Measurements from ENCODE around the gene RMI2.

The RMI2 gene

DNA sequence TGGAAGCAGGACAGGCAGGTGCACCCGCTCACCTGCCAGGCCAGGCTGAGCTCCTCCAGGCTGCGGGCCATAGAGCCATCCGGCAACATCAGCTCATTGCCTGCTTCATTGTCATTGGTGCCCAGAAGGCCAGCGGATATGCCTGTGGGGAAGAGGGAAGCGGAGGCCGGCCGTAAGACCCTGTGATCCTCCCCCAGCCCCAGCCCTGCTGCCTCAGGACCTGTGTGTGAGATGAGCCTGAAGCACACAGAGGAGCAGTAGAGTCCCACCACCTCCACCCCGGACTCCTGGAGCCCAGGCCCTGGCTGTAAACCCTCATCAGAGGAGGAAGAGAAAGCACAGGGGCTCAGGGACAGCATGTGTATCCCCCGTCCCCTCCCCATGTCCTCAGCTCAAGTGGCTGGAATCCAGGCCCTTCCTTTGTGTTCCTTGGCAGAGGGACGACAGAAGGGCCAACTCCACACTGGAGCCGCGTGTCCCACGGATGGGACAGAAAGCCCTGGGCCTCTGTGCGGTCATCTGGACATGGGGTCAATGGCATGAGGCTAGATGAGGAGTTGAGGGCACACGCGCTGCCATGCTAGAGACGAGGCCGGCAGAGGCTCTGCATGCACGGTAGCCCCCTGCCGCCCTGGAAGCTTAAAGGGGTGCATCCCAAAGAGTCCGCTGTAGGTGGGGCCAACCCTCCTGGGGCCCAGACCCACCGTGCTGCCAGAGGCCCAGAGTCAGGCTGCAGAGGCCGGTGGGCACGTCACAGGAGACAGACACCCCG, 39.1 kb downstream of the RMI2 start:
- no peak for DNase-seq (ENCODE audit: low read depth)

DNA sequence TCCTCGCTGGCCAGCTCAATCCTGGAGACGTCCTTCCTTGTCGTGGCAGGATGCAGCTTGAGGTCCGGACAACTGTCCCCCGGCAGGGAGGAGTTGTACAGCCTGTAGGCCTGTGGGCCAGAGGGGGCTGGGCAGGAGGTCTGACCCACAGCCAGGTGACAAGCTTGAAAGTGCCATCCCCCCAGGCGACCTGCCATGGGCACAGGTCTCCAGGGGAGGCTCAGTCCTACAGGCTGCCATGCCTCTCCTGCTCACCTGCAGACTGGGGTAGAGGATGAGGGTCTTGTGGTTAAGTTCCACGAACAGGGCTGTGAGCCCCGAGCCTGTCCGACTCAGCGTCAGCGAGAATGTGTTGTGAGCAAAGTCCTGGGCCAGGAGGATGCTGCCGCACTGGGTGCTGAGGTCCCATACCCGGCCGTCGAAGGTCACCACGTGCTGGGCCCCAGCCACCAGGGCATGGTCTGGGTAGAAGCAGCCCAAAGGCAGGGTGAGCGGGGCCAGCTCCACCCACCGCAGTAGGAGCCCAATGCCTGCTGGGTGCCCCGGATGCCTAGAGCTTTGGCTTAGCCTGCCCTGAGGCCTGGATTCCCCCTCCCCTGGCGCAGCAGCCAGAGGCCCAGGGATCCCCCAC, 39.8 kb downstream of the RMI2 start:
- DNase-seq (ENCODE audit: low read depth): no peak

DNA sequence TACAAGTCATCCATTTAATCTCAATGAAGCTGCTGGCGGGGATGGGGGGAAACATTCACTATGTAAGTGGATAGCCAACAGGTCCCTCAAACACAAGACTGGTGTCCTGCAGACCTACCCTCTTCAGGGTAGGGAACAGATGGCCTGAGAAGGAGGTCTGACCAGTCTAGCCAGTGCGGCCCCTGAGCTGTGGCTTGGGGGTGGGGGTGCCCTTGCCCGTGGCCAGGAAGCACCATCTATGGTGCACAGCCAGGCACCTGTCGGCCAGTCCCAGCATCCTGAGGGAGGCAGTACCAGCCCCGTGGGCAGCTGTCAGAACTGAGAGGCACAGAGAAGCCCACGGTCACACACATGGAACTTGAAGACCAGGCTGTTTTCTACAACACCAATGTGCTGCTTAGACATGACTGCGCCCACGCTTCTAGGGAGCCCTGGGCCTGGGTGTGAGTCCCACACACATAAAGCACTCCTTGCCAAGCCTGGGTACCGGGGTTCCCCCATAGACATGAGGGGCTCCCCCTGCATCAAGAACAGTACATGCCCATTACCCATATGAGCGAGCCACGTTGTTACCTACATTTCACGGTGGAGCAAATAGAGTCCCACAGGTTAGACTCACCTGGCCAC, 40.9 kb downstream of the RMI2 start:
- no peak for DNase-seq (ENCODE audit: low read depth)

DNA sequence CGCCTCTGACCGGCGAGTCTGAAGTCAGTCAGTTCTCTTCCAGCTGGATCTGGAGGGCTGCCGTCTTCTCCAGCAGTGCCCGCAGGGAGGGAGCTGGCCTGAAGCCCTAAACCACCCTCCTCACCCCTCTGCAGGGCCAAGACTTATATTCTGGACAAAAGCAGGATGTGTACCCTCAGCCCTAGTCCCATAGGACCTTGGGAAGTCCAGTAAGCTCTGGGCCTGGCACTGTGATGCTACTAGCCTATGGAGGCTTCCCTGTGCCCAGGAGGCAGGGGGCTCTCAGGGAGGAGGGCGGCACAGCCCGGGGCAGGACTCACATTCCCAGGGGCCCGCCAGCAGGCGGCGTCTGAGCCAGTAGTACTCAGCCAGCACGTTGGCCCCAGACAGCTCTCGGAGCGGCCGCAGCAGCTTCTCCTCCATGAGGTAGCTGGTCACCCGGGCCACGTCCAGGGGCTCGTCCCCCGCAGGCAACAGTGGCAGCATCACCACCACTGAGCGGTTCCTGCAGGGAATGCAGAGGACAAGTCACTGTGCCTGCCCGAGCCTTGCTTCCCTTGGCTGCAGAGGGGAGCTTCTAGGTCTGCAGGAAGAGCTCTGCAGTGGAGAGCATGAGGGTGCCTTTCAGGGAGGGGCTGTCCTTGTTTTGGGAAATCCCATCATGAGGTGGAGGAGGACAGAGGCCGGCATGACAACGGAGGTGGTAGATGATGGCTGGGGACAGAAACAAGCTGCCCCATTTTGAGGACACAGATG, 41.7 kb downstream of the RMI2 start:
- no peak for DNase-seq (ENCODE audit: low read depth)

DNA sequence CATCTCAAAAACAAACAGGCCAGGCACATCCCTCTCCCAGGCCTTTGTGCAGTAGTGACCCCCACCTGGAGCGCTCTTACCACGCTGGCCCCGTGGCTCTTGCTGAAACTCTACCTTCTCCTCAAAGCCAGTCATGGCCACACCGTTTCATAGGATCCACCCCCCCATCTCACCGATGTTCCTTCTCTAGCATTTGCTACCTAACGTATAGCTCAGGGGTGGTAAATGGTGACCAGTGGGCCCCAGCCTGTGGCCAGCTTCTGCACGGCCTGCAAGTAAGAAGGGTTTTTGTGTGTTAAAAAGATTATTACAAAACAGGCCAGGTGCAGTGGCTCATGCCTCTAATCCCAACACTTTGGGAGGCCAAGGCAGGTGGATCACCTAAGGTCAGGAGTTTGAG, 43.8 kb downstream of the RMI2 start:
- no peak for DNase-seq (ENCODE audit: low read depth)

DNA sequence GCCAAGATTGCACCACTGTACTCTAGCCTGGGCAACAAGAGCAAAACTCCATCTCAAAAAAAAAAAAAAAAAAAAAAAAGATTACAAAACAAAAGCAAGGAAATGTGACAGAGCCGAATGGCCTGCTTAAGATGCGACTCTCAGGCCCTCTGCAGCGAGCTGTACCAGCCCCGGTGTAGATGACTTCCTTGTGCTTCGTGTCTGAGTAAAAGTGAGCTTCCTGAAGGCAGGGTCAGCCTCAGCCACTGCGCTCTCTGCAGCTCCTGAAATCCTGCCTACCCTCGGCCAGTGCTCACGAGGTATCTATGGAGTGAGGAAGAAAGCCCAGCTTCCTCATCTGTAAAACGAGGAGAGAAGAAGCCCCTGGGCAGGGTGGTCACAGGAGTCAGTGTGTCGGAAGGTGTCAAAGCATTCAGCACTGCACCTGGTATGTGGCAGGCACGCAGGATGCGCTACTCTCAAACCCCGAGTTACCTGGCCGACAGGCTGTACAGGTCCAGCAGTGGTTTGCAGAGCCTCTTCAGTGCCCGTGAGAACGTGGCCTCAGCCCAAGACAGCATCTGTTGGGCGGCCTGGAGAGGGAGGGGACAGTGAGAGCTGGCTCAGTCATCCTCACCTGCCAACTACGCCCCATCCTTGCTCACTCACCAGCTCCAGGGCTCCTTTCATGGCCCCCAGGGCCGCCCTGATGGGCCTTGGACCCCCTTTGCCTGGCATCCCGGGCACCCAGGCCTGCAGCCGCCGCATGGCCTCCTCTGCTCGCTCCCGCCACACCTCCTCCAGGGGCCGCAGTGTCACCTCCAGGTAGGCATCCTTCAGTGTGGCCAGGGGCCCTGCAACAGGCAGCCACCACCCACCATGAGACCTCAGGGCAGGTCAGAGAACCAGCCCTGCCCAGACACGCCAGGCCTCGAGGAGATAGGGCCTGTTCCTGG, 44.6 kb downstream of the RMI2 start:
- DNase-seq (ENCODE audit: low read depth): no peak

DNA sequence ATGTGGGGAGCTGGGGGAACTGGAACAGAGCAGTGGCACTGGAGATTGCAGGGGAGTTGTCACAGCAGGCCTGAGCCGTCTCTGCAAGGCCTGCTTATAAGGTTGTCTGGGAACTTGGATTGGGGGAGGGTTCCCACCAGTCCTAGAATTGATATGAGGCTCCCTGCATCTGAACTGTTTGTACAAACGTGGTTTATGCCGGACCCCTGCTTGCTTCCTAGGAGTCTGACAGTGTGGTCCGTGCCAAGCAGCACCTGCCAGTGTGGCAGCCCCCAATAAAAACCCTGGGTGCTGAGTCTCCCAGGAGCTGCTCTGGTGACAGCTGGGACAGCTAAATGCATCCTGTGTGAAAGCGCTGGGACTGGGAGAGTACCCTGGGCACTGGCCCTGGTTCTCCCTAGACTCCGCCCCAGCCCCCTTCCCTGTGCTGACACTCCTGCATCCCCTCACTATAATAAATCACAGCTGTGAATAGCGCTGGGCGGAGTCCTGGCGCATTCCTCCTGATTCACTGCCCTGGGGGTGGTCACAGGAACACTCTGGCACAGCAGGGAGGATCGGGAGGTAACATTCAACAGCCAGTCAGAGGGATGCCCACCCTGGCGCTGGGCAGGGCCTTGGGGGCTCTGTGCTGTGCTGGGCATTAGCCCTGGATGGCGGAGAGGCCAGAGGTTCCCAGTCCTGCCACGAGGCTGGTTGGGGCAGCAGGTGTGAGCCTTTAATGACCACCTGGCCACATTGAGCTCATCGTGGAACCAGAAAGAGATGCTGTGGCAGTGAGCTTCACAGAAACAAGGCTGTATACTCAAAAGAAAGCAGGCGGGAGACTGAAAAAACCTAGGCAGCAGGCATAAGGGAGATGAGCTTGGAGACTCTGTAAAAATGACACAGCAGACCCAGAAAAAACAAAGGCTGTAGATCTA, 45.6 kb downstream of the RMI2 start:
- DNase-seq (ENCODE audit: low read depth): no peak

DNA sequence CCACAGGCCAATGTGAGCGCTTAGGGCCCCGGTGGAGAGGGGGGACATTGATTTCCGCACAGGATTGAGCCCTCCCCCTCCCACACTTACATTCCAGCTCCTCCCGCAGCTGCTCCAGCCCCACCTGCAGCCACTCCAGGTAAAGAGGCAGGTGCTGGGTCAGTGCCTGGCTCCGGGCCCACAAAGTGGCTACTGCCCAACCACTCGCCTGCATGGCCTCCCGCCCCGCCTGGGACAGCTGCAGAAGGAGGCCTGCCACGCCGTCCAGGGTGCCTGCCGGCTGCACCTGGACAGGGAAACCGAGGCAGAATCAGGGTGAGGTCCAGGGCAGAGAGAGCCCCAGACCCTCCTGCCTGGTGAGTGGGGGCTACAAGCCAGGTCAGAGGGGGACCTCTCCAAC, 46.3 kb downstream of the RMI2 start:
- no peak for DNase-seq (ENCODE audit: low read depth)

DNA sequence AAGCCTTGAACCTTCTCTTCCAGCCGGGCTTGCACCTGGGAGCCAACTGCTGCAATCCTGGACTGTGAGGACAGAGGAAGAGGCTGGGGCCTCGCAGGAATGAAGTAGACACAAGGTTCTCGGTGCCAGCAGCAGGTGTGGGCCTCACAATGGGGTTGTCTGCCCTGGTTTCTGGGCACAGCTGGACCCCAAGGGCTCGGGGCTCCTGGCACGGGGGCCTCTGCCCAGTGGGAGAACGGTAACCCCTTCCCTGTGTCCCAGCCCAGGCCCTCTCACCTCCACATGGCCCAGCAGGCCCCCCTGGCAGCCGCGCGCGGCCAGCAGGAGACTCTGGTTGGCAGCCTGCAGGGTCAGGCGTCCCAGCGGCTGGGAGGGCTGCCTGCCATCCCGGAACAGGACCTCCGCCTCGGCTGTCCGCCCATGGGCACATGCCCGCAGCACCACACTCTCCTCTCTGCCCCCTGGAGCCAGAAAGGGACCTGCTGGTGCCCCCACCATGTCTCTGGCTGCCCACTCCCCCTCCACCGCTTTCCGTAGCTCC, 46.9 kb downstream of the RMI2 start:
- no peak for DNase-seq (ENCODE audit: low read depth)

DNA sequence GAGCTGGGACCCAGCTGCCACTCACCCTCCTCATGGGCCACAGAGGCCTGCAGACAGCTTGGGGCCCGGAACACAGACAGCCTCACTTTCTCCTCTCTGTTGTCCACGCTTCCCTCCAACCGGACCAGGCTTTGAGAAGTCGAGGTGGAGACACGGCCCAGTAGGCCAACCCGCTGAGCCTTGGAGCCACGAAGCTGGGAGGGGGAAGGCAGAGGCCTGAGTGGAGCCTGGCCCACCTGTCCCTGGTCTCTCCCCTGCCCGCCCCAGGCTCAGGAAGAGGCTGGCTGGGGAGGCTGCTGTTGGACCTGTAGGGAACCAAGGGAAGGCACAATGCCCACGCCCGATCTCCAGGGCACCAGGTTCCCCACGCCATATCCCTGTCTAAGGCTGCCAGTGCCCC, 48.1 kb downstream of the RMI2 start:
- DNase-seq (ENCODE audit: low read depth): no peak

DNA sequence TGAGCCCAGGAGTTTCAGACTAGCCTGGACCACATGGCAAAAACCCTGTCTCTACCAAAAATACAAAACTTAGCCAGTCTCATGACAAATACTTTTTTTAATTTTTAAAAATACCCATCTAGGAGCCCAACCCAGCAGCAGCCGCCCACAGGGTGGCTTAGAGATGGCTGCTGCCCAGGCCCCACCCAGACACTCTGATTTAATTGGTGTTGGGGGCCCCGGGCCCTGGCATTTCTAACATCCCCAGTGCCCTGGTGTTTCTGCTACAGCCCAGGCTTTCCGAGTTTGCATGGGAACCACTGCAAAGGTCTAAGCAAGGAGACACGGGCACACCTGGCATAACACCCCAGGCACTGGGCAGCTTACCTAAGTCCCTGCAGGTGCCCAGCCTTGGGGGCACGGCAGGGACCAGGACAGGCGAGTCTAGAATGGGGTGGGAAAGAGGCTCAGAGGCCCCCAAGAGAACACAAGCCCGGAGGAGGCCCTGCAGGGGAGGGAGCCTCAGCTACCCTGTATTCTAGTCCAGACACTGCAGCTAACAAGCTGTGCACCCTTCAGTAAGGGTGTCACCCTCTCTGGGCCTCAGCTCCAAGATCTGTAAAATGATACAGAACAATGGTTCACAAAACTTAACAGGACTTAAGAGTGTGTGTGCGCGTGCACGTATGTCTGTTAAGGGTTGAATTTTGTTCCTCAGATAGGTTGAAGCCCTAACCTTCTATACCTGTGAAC, 48.8 kb downstream of the RMI2 start:
- DNase-seq (ENCODE audit: low read depth): no peak

DNA sequence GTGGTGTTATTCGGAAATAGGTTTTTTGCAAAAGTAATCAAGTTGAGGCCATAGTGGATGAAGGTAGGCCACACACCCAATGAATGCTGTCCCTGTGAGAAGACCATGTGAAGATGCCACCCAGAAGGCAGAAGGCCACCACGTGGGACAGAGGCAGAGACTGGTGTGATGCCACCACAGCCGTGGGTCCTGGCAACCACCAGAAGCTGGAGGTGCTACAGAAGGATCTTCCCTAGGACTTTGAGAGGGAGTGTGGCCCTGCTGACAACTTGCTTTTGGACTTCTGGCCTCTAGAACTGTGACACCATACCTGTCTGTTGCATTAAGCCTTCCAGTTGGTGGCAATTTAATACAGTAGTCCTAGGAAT, 49.3 kb downstream of the RMI2 start:
- DNase-seq (ENCODE audit: low read depth): no peak

DNA sequence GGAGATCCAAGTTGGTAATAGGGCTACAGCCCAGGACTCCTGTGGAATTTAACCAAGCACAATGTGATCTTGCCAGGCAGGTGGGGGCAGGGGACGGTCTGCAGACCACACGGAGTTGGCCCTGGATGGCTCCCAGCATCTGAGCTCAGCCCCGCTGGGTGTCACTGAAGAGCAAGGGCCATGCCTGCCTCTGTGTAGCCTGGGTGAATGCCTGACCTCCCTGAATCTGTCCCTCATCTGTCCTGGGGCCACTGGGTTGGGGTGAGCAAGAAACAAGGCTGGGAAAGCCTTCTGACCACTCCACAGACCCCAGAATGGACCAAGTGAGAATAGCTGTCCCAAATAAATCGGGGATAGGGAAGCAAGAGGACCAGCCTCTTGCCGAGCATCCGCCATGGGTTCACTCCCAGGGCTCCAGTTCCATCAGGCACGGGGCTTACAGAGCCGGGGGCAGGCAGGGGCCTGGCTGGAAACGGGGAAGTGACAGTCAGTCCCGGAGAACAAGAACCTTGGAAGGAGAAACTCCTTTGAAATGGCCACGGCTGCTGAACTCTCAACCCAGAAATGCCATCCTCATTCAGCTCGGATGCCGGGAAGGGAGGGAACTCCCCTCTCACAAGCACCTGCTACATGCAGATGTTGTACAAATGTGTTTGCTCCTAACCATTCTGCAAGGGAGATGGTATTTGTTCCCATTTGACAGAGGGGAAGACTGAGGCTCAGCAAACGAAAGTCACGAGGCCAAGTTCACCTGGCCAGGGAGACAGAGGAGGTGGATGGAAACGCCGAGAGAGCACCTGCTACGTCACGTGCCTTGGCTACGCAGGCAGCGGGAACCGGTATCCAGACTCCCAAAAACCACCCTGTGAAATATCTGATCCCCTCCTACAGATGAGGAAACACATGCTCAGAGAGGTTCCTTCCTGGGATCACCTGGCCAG, 50.0 kb downstream of the RMI2 start:
- DNase-seq (ENCODE audit: low read depth): no peak

DNA sequence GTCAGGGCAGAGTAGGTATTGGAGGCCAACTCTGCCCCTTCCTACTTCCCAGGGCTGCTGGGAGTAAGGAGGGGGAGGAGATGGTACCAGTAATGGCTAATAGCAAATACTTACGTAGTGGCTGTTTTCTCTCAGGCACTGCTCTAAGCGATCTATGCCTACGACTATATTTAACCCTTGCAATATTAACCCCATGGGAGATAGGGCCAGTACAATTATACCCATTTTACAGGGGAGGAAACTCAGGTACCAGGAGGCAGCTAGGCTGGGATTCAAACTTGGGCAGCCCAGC, 50.6 kb downstream of the RMI2 start:
- DNase-seq (ENCODE audit: low read depth): no peak

DNA sequence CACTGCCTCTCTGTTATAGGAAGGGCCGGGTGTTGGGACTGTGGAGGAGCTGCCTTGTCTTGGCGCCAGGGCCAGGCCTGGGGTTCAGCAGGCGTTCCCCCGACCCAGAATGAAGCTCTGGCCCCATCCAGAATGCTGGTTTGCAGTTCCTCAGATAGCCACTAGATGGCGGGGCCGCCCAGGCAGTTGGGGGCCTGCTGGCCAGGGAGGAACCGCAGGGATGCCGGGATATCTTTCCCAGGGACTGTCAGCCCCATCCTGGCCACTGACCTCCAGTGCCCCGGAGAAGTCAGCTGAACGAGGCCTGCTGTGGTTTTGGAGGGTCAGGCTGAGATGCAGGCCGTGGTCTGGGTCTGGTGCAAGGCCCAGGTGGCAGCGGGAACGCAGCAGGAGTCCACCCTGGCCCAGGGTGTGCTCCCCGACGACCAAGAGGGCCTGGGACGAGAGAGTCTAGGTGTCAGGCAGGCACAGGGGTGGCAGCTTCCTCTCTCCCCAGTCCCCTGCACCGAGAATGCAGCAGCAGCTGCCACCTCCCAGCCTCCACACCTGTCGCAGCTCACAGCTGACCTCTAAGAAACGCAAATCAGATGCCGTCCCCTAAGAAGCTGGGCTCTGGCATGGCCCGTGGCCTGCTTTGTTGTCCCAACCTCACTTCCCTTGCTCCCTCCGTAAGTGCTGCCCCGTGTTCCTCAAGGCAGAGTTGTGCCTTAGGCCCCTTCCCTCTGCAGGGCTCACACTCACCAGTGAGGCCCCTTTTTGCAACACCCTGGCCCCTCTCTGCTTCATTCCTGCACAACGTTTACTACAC, 51.2 kb downstream of the RMI2 start:
- peak; percentile 40 for DNase-seq (ENCODE audit: low read depth)

DNA sequence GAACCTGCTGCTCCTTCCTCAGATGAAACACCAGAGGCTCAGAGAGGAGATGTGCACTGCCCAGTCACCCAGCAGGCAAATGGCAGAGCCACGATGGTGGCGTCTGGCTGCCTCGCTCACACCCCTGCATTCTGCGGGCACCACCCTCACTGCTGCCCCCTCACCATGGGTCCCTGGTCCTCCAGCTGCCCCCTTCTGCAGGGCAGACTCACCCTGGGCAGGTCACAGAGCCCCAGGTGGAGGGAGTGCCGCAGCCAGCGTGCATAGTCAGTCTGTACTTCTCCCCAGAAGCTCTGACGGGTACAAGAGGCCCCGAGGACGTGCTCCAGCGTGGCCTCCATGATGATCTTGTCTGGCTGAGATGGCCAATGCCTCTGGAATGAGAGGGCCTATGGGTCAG, 52.9 kb downstream of the RMI2 start:
- DNase-seq (ENCODE audit: low read depth): no peak

DNA sequence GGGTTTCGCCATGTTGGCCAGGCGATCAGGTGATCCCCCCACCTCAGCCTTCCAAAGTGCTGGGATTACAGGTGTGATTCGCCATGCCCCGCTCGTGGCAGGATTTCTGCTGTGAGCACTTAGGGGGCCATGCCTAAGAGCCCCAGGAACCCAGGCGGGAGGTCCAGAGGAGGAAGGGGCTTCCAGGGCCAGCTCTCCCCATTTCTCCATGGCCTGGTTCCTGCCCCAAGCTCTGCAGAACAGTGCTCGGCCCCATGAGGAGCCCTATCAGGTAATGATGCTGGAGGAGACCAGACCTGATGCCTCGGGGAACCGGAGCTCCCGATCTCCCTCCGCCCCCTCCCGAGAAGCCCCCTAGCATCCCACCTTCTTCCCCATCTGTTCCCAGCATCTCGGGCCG, 53.6 kb downstream of the RMI2 start:
- no peak for DNase-seq (ENCODE audit: low read depth)
